Panc1 (cell line): Measurements from ENCODE around the gene TNFSF13.

Experiments
- POLR2AphosphoS5 ChIP-seq: IDR thresholded peaks from 2 replicates; pipeline ENCODE4 v1.6.1; 2012; ENCODE audit warnings: mild to moderate bottlenecking, low read depth, low read length, moderate library complexity
- SIN3A ChIP-seq: IDR thresholded peaks from 2 replicates; pipeline ENCODE4 v1.6.1; 2012; ENCODE audit warnings: low read depth, mild to moderate bottlenecking, low read length, moderate library complexity, borderline replicate concordance; ENCODE audit not compliant: insufficient read depth
- TF ChIP-seq, protein P1 (sequence below): fragments of 450-650 bp; IDR thresholded peaks from 2 replicates; pipeline ENCODE4 v1.5.1; 2017; ENCODE audit warnings: mild to moderate bottlenecking
- TF ChIP-seq, protein P2 (sequence below), 2 experiments: IDR thresholded peaks; 2 replicates each; pipeline ENCODE4 v1.6.1; 2011 to 2012; ENCODE audit warnings: low read depth in 2 of 2, control low read depth in 1 of 2, low read length in 1 of 2, mild to moderate bottlenecking in 1 of 2, moderate library complexity in 1 of 2; ENCODE audit not compliant: insufficient read depth in 1 of 2

DNA sequence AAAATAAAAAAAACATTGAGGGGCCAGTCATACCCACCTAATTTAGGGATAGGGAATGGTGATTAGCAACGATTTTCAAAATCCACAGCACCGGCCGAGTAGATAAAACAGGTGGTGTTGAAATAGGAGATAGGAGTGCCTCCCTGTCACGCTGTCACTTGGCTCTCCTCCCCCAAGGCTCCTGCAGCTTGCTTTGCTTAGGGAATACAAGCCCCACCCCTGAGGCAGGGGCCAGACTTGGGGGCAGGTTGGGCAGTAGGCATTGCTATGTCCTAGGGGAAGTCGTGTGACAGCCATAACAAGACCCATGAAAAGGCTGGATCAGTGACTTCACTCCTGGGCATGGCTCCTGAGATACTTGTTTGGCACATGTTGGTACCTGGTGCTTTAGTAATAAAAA lies 48.6 kb upstream of the TNFSF13 start:
- TF ChIP-seq, protein P1, sequence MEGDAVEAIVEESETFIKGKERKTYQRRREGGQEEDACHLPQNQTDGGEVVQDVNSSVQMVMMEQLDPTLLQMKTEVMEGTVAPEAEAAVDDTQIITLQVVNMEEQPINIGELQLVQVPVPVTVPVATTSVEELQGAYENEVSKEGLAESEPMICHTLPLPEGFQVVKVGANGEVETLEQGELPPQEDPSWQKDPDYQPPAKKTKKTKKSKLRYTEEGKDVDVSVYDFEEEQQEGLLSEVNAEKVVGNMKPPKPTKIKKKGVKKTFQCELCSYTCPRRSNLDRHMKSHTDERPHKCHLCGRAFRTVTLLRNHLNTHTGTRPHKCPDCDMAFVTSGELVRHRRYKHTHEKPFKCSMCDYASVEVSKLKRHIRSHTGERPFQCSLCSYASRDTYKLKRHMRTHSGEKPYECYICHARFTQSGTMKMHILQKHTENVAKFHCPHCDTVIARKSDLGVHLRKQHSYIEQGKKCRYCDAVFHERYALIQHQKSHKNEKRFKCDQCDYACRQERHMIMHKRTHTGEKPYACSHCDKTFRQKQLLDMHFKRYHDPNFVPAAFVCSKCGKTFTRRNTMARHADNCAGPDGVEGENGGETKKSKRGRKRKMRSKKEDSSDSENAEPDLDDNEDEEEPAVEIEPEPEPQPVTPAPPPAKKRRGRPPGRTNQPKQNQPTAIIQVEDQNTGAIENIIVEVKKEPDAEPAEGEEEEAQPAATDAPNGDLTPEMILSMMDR: no peak
- TF ChIP-seq, protein P2, sequence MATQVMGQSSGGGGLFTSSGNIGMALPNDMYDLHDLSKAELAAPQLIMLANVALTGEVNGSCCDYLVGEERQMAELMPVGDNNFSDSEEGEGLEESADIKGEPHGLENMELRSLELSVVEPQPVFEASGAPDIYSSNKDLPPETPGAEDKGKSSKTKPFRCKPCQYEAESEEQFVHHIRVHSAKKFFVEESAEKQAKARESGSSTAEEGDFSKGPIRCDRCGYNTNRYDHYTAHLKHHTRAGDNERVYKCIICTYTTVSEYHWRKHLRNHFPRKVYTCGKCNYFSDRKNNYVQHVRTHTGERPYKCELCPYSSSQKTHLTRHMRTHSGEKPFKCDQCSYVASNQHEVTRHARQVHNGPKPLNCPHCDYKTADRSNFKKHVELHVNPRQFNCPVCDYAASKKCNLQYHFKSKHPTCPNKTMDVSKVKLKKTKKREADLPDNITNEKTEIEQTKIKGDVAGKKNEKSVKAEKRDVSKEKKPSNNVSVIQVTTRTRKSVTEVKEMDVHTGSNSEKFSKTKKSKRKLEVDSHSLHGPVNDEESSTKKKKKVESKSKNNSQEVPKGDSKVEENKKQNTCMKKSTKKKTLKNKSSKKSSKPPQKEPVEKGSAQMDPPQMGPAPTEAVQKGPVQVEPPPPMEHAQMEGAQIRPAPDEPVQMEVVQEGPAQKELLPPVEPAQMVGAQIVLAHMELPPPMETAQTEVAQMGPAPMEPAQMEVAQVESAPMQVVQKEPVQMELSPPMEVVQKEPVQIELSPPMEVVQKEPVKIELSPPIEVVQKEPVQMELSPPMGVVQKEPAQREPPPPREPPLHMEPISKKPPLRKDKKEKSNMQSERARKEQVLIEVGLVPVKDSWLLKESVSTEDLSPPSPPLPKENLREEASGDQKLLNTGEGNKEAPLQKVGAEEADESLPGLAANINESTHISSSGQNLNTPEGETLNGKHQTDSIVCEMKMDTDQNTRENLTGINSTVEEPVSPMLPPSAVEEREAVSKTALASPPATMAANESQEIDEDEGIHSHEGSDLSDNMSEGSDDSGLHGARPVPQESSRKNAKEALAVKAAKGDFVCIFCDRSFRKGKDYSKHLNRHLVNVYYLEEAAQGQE (IDR thresholded peaks at IDR 0.05; ENCODE audit: insufficient read depth in 1 of 2, low read depth in 2 of 2, low read length in 1 of 2): no peak
- TF ChIP-seq POLR2AphosphoS5 (no peak), SIN3A (no peak)
